ENCODE data around the gene SLC22A13.

GRCh38 chr3:38264353-38264771 lies 1.2 kb upstream of the SLC22A13 start:
- TF ChIP-seq CTCF (optimal IDR thresholded peaks at IDR 0.05 in 1 of 3, IDR thresholded peaks at IDR 0.05 in 1 of 3, conservative IDR thresholded peaks at IDR 0.05 in 1 of 3; ENCODE audit: extremely low read depth in 1 of 3, insufficient read depth in 2 of 3, low read length in 3 of 3) (no peak), EZH2 (IDR thresholded peaks at IDR 0.05; ENCODE audit: low read length) (no peak)

Measured in keratinocyte (primary cell).